NT2/D1 (cell line): Measurements from ENCODE around the gene GPR162.

Source experiments
- SUZ12 ChIP-seq: IDR thresholded peaks from 2 replicates; pipeline ENCODE4 v1.6.1; 2011; ENCODE audit not compliant: insufficient read length, insufficient read depth; ENCODE audit errors: extremely low read depth
- YY1 ChIP-seq: IDR thresholded peaks from 2 replicates; pipeline ENCODE4 v1.6.1; 2011; ENCODE audit not compliant: insufficient read length, insufficient read depth

- TF ChIP-seq YY1 (no peak), SUZ12 (no peak)
Observed at GRCh38 chr12:6872073-6873048, 50.7 kb downstream of the GPR162 start.
